Right ventricle myocardium superior (tissue), 1 donor: Measurements from ENCODE around the gene RTEL1. TPM values are rescaled to one million over a fixed set of nuclear protein-coding genes. Genes with fewer than 3 reads are reported as not detected.

Source experiments
- ATAC-seq: fragments of 200-7000 bp; cut with Tn5 transposase; one replicate; pipeline ENCODE4 v1.9.1; 2020; ENCODE audit warnings: mild to moderate bottlenecking; ENCODE audit not compliant: poor library complexity
- DNase-seq: peaks from one replicate; pipeline ENCODE4 v3.0.0-alpha.2; 2020
- intact Hi-C: fragments of 100-400 bp; cut with DNase I; formaldehyde crosslinking; loops from one replicate; pipeline ENCODE4 v1.11.2; 2022
- total RNA-seq: library from RNA; stranded (reverse); fragmentation: NEBNext Ultra II Directional; extraction: Animal tissue kit (Norgen Biotek cat#: 25700); gene quantifications from one replicate; pipeline ENCODE4 v1.2.1, GENCODE V29; 2021
- donor health status: DM: no; HTN: yes; CAD: no; lungs with severe emphysema.

Gene RTEL1
- total RNA-seq, 1 donor from 2014 or later, result 7.3 TPM

- DNase-seq (no peak), ATAC-seq (no peak)
- intact Hi-C loops, result no loop called here
Measured at GRCh38 chr20:63732118-63733095, 74.3 kb downstream of the RTEL1 start.

GRCh38 chr20:63733117-63733516, 75.0 kb downstream of the RTEL1 start:
- no peak for DNase-seq
- intact Hi-C loops, result no loop called here
- no peak for ATAC-seq

- intact Hi-C loops, result no loop called here
- DNase-seq, result no peak
- ATAC-seq, result no peak
Measured at GRCh38 chr20:63733579-63734081, 75.5 kb downstream of the RTEL1 start.

GRCh38 chr20:63734111-63734945, 76.2 kb downstream of the RTEL1 start:
- ATAC-seq (no peak), DNase-seq (no peak)
- intact Hi-C loops, result no loop called here

- intact Hi-C loops, result no loop called here
- DNase-seq (no peak), ATAC-seq (no peak)
Measured at GRCh38 chr20:63734946-63735858, 77.1 kb downstream of the RTEL1 start.

GRCh38 chr20:63735859-63736718, 78.0 kb downstream of the RTEL1 start, which contains the start of gene LIME1:
TSS of gene LIME1 (plus strand) at chr20:63736664. CDS start at chr20:63737550, 886 bp downstream.
- ATAC-seq, result no peak
- DNase-seq, result no peak
- intact Hi-C loops, result no loop called here

GRCh38 chr20:63736893-63737694, 79.0 kb downstream of the RTEL1 start:
- intact Hi-C loops, result no loop called here
- DNase-seq (no peak), ATAC-seq (no peak)

- ATAC-seq, result no peak
- intact Hi-C loops, result no loop called here
Measured at GRCh38 chr20:63737695-63737944, 79.5 kb downstream of the RTEL1 start.

GRCh38 chr20:63737945-63738686, 80.0 kb downstream of the RTEL1 start:
- intact Hi-C loops, result no loop called here
- DNase-seq, result no peak

More at GRCh38 chr20:63737695-63737944, 79.5 kb downstream of the RTEL1 start:
- DNase-seq, result no peak

GRCh38 chr20:63738687-63739129, 80.6 kb downstream of the RTEL1 start:
- DNase-seq (peak; percentile 84), ATAC-seq (peak; percentile 53)
- intact Hi-C loops, result no loop called here

More at GRCh38 chr20:63737945-63738686, 80.0 kb downstream of the RTEL1 start:
- ATAC-seq, result no peak

- intact Hi-C loops, result no loop called here
- DNase-seq (peak; percentile 88), ATAC-seq (peak; percentile 68)
Measured at GRCh38 chr20:63739130-63740069, 81.3 kb downstream of the RTEL1 start, which contains the start of gene SLC2A4RG. TSS of gene SLC2A4RG (plus strand) at chr20:63739776. CDS start at chr20:63739913, 137 bp downstream.

GRCh38 chr20:63740070-63740626, 82.0 kb downstream of the RTEL1 start:
- intact Hi-C loops, result no loop called here
- DNase-seq (peak; percentile 71), ATAC-seq (peak; percentile 8)

- peak; percentile 81 for ATAC-seq
- peak; percentile 97 for DNase-seq
- intact Hi-C loops, result no loop called here
Measured at GRCh38 chr20:63740627-63741353, 82.7 kb downstream of the RTEL1 start.

GRCh38 chr20:63741354-63741675, 83.2 kb downstream of the RTEL1 start:
- no peak for ATAC-seq
- intact Hi-C loops, result no loop called here

More at GRCh38 chr20:63741354-63741675, 83.2 kb downstream of the RTEL1 start:
- no peak for DNase-seq
